GM10266 (cell line): ENCODE results near the gene RASSF7.
A peak's percentile ranks its signal among the peaks of the same experiment; 100 is the strongest.

Experiments used
- DNase-seq: peaks from one replicate; pipeline ENCODE4 v3.0.0; 2012; ENCODE audit errors: extremely low spot score
- CTCF ChIP-seq: IDR thresholded peaks from 2 replicates; pipeline ENCODE4 v1.5.1; 2012; ENCODE audit warnings: mild to moderate bottlenecking, low read depth; ENCODE audit not compliant: control insufficient read depth, insufficient read depth; ENCODE audit errors: missing control alignments

RASSF7 gene

GRCh38 chr11:534396-535209 lies 26.2 kb upstream of the RASSF7 start:
- no peak for TF ChIP-seq CTCF
- DNase-seq, result no peak

- no peak for DNase-seq
- TF ChIP-seq CTCF, result peak; percentile 48
Measured at GRCh38 chr11:535210-535518, 25.6 kb upstream of the RASSF7 start.

- no peak for TF ChIP-seq CTCF
- peak; percentile 100 for DNase-seq
Measured at GRCh38 chr11:535519-536454, 25.0 kb upstream of the RASSF7 start, which contains the start of gene HRAS. TSS of gene HRAS (minus strand) at chr11:535576.

GRCh38 chr11:536841-537621 lies 23.7 kb upstream of the RASSF7 start, which contains the start of gene LRRC56:
TSS of gene LRRC56 (plus strand) at chr11:537527. CDS start at chr11:540685, 3,158 bp downstream.
- no peak for TF ChIP-seq CTCF
- peak; percentile 98 for DNase-seq

GRCh38 chr11:537622-538430 lies 22.9 kb upstream of the RASSF7 start:
- no peak for TF ChIP-seq CTCF
- no peak for DNase-seq

- no peak for DNase-seq
- TF ChIP-seq CTCF, result no peak
Measured at GRCh38 chr11:538431-539051, 22.2 kb upstream of the RASSF7 start.
